Stimulated activated CD8-positive, alpha-beta memory T cell treated with anti-CD3 and anti-CD28 coated beads, Interleukin-15, amount 100 ng/mL, for 1 hour (primary cell): ENCODE measurements around the gene ABHD2.

ENCODE experiments used
- DNase-seq: peaks from one replicate; pipeline ENCODE4 v3.0.0-alpha.2; 2020; ENCODE audit warnings: low read depth

Gene ABHD2

GRCh38 chr15:89167267-89168176 is 79.3 kb downstream of the ABHD2 start:
- no peak for DNase-seq

GRCh38 chr15:89168316-89168833 is 80.1 kb downstream of the ABHD2 start:
- no peak for DNase-seq

GRCh38 chr15:89170364-89170763 is 82.1 kb downstream of the ABHD2 start:
- DNase-seq, result no peak

GRCh38 chr15:89171136-89172072 is 83.1 kb downstream of the ABHD2 start:
- no peak for DNase-seq

GRCh38 chr15:89172921-89173320 is 84.7 kb downstream of the ABHD2 start:
- no peak for DNase-seq

- DNase-seq, result no peak
These were observed 86.2 kb downstream of the ABHD2 start for GRCh38 chr15:89174476-89174875.

GRCh38 chr15:89175617-89176191 is 87.4 kb downstream of the ABHD2 start:
- no peak for DNase-seq

GRCh38 chr15:89177116-89177515 is 88.9 kb downstream of the ABHD2 start:
- DNase-seq, result no peak

GRCh38 chr15:89177633-89178306 is 89.5 kb downstream of the ABHD2 start:
- DNase-seq, result peak; percentile 32

GRCh38 chr15:89178307-89178977 is 90.2 kb downstream of the ABHD2 start:
- DNase-seq, result no peak

GRCh38 chr15:89179966-89180875 is 92.0 kb downstream of the ABHD2 start:
- DNase-seq, result no peak

- DNase-seq, result no peak
These were observed 96.1 kb downstream of the ABHD2 start for GRCh38 chr15:89184357-89184756.

- no peak for DNase-seq
These were observed 96.8 kb downstream of the ABHD2 start for GRCh38 chr15:89184886-89185526.

- no peak for DNase-seq
These were observed 98.5 kb downstream of the ABHD2 start for GRCh38 chr15:89186803-89187202.

- DNase-seq, result no peak
These were observed 99.2 kb downstream of the ABHD2 start for GRCh38 chr15:89187301-89187985.

GRCh38 chr15:89187986-89188514 is 99.8 kb downstream of the ABHD2 start:
- DNase-seq, result no peak

- no peak for DNase-seq
These were observed 103.9 kb downstream of the ABHD2 start for GRCh38 chr15:89192136-89192535.

- DNase-seq, result no peak
These were observed 104.5 kb downstream of the ABHD2 start for GRCh38 chr15:89192766-89193165.

GRCh38 chr15:89194608-89195007 is 106.4 kb downstream of the ABHD2 start:
- DNase-seq, result no peak
